Measurements from ENCODE around the gene CARD11.
"Not testable (repeated sequence)": the region's sequence is repeated elsewhere in the genome, so short reads cannot be mapped to it uniquely, and the experiment has no call there.

CARD11 gene

GRCh38 chr7:2921653-2922347, 121.9 kb downstream of the CARD11 start:
- DNase-seq (ENCODE audit: low read depth): no peak
- no peak overlapping the region for H3K4me3 ChIP-seq (ENCODE audit: low read depth, low read length)
- TF ChIP-seq CTCF (IDR thresholded peaks at IDR 0.05; ENCODE audit: control insufficient read depth, extremely low read depth, insufficient read depth): 0 out of 2 replicates have a peak, but pooled peaks have one; percentile 13

- TF ChIP-seq CTCF (IDR thresholded peaks at IDR 0.05; ENCODE audit: control insufficient read depth, extremely low read depth, insufficient read depth): no peak
- DNase-seq (ENCODE audit: low read depth): no peak
- no peak overlapping the region for H3K4me3 ChIP-seq (ENCODE audit: low read depth, low read length)
Observed at GRCh38 chr7:2920956-2921652, 122.6 kb downstream of the CARD11 start.

GRCh38 chr7:2920480-2920879, 123.2 kb downstream of the CARD11 start:
- H3K4me3 ChIP-seq (ENCODE audit: low read depth, low read length); DNase-seq (ENCODE audit: low read depth): not testable (repeated sequence)

GRCh38 chr7:2920041-2920440, 123.6 kb downstream of the CARD11 start:
- no peak for DNase-seq (ENCODE audit: low read depth)
- TF ChIP-seq CTCF (IDR thresholded peaks at IDR 0.05; ENCODE audit: control insufficient read depth, extremely low read depth, insufficient read depth): no peak
- no peak overlapping the region for H3K4me3 ChIP-seq (ENCODE audit: low read depth, low read length)

GRCh38 chr7:2919256-2919655, 124.4 kb downstream of the CARD11 start:
- no peak overlapping the region for H3K4me3 ChIP-seq (ENCODE audit: low read depth, low read length)
- no peak for DNase-seq (ENCODE audit: low read depth)
- TF ChIP-seq CTCF (IDR thresholded peaks at IDR 0.05; ENCODE audit: control insufficient read depth, extremely low read depth, insufficient read depth): no peak

GRCh38 chr7:2918406-2918805, 125.3 kb downstream of the CARD11 start:
- no peak for DNase-seq (ENCODE audit: low read depth)
- no peak overlapping the region for H3K4me3 ChIP-seq (ENCODE audit: low read depth, low read length)
- TF ChIP-seq CTCF (IDR thresholded peaks at IDR 0.05; ENCODE audit: control insufficient read depth, extremely low read depth, insufficient read depth): no peak

GRCh38 chr7:2915023-2915422, 128.6 kb downstream of the CARD11 start:
- DNase-seq (ENCODE audit: low read depth): no peak
- no peak for TF ChIP-seq CTCF (IDR thresholded peaks at IDR 0.05; ENCODE audit: control insufficient read depth, extremely low read depth, insufficient read depth)
- H3K4me3 ChIP-seq (ENCODE audit: low read depth, low read length): no peak overlapping the region

Data from LNCaP clone FGC (cell line).